GM18861 (cell line): ENCODE measurements around the gene TAF1A.

Source experiments
- ATAC-seq: cut with Tn5 transposase; IDR thresholded peaks from one replicate; pipeline ENCODE4 v1.9.1; 2021; ENCODE audit not compliant: unreplicated experiment

TAF1A gene

DNA sequence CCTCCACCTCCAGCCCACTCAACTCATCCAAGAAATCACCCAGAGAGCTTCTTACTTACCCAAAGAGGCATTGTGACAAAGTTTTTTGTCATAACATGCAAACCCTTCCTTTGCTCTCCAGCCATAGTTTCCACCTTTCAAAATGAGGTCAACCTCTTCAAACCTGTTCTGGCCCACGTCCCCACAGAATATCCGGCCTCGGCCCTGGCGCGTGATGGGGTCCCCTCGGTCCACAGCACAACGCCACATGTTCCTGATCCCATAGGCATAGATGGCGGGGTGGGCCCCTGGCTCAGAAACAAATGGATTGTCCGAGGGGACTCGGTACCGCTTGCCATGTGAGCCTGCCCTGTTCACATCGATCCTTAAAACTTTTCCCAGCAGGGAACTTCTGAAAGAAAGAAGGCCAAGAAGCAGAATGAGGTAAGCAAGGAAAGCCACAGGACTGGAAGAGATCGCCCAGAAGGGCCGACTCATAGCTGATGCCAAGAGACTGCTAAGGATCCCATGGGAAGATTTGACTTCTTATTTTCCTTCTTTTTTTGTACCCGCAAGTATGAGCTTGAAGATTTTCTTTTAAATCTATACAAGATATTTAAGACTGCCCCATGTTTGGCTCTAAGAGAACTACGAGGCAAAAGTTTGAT, 49.7 kb downstream of the TAF1A start:
- no peak for ATAC-seq

DNA sequence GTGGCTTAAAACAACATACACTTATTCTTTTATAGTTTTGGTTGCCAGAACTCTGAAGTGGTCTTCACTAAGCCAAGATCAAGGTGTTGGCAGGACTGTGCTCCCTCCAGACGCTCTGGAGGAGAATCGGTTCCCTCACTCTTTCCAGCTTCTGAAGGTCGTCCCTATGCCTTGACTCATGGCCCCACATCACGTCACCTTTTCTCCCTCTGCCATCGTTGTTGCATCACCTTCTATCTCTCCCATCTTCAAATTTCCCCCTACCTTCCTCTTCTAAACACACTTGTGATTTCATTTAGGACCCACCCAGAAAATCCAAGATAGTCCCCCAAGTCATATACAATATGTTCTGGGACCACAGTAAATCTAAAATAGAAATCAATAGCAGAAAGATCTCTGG, 54.3 kb downstream of the TAF1A start:
- ATAC-seq = no peak

DNA sequence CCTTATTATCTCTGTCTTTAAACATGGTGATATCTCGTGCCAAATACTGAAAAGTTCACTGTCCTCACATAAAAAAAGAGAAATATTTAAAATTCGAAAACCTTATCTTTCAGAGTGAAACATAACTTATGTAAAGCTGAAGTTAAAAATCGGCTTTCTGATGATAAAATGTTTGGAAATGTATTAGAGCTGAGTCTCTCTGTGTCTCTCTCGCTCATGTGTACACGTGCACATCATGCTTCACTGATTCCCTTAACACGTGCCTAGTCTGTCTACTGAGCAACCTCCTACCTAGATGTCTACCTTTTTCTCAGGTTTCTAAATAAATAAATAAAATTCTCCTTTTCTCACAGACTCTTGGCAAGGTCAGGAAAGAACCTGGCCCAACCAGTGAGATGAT, 58.9 kb downstream of the TAF1A start:
- no peak for ATAC-seq

DNA sequence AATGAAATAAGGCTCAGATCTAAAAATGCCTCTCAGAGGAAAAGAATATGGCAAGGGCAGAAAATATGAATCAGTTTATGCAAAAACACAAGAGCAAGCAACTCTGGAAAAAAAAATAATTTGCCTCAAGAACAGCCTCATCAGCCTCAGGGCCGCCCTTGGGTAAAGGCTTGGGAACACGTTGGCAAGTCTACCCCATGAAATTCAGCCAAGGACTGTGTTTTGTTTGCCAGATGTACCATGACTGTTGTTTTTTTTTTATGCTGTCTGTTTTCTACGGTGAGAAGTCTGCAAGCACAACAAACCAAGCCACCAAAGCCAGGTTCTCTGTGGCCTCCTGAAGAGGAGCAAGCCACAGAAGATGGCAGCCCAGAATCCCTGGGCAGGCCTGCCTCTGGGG, 59.8 kb downstream of the TAF1A start:
- no peak for ATAC-seq

DNA sequence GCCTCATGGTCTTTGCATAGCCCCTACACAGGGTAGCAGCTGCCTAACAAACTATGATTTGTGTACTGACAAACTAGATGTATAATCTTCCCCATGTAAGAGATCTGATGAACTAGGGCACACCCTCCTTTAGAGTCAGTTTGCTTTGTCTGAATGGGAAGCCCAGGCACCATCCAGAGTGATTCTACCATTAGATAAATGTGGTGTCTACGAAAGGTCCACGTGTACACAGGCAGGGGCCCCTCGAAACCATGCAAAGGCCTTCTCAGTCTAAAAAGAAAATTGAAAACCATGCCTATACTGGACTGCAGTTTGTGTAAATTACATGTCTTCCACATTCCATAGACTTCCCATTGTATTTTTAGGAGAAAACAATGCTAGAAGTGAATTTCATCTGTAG, 60.6 kb downstream of the TAF1A start:
- ATAC-seq = no peak

DNA sequence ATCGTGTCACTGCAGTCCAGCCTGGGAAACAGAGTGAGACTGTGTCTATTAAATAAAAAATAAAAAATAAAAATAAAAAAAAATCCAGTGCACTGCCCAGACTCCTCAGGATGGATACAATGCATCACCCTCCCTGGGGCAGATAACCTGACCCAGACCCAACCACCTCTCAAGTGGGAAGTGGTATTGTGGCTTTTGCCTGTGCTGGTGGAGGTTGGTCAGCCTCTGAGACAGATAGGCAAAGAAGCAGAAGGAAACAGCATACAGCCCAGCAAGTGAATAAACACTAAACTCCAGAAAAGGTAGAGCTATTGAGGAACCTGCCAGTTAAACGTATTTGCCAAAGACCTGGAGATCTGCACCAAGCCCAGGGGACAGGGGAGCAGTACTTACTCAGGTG, 63.8 kb downstream of the TAF1A start:
- no peak for ATAC-seq

DNA sequence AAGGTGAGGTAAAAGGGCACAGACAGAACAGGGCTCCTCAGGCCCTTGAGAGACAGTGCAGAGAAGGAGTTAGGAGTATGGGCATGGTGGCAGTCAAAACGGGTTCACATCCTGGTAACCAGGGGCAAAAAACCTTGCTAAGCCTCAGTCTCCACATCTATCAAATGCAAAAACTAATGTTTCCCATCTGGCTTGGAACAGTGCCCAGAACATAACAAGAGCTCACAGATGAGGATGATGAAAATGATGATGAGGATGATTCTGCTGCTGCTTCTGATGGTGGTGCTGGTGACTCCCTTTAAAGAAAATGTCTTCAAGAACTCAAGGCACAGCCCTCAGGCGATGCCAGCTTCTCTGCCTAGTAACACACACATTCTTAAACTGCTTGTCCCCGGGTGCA, 65.9 kb downstream of the TAF1A start:
- no peak for ATAC-seq

DNA sequence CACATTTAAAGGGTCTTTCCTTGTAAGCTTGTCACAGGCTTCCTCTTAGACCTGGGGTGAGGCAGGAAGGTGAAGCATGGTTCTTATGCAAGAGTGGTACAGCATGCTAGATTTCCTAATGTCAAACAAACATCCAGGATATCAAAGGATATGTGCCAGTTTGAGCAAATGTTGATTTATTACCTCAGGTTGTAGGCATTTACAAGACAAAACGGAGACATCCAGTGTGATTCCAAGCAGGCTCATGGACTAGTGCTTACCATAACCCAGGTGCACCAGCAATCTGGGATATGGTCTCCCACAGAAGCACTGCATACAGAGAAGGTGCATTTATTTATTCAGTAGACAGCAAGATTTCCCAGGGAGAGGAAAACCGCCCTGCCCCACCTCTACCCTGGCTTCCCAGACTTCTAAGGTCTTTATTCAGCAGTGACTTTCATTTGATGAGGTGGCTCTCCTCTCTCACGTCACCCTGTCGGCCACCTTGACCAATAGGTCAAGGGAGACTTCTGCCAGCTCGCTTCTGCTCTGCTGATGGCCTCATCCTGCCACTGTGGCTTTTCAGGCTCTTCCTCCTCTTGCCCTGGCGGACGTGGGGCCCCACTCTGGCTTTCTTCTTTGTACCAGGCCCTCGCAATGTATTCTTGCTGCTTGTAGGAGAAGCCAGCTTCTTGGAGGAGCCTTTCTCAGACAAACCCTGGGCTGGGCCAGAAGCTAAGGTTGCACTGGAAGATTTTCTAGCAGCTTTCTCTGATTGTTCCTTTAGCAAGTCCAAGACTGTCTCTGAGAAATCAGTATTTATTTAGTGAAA, 67.4 kb downstream of the TAF1A start:
- ATAC-seq = no peak

DNA sequence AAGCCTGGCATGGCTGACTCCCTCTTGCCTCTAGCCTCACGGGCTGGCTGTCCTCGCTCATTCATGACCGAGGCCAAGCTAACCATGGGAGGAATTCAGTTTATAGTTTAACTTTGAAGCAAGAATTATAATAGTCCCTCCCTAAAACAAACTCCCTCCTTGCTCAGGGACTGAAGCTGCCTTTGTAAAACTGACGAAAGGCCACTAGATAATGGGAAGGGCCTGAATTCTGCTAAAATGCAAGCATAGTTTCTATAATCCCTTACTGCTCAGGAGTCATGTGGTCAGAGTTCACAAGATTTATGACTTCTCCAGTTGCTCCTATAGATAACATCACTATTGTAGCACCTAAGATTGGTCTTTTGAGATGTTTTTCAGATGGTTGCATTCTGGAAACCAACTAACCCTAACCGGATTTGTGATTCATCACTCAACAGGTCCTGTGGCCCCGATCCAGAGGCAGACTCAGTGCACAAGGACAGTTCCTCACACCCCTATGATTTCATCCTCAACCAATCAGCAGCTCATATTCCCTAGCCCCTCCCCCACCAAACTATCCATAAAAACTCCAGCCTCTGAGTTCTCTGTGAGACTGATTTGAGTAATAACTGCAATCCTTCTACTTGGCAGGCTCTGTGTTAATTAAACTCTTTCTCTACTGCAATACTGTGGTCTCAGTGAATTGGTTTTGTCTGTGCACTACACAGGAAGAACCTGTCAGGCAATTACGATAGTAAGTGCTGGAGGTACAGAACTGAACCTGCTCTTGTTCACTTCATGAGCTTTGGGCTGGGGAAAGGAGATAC, 68.2 kb downstream of the TAF1A start:
- ATAC-seq = no peak
